Memory B cell (primary cell): Measurements from ENCODE around the gene SKAP1.

Experiments used
- ATAC-seq: fragments of 150-1000 bp; cut with Tn5 transposase; 2 replicates; pipeline ENCODE4 v1.10.0; 2021; ENCODE audit warnings: low read depth, mild to moderate bottlenecking, moderate library complexity
- DNase-seq, 2 donors: peaks; one replicate each; pipeline ENCODE4 v3.0.0; 2022; ENCODE audit warnings: low spot score in 2 of 2
- H3K27ac Mint-ChIP-seq: one replicate; pipeline ENCODE4 v1.8.0; 2022; ENCODE audit warnings: mild to moderate bottlenecking, moderate library complexity, mixed read lengths
- H3K27me3 Mint-ChIP-seq: one replicate; pipeline ENCODE4 v1.8.0; 2022; ENCODE audit warnings: mixed read lengths
- H3K36me3 Mint-ChIP-seq: one replicate; pipeline ENCODE4 v1.8.0; 2022; ENCODE audit warnings: mild to moderate bottlenecking, mixed read lengths
- H3K4me1 Mint-ChIP-seq: one replicate; pipeline ENCODE4 v1.8.0; 2022; ENCODE audit warnings: mixed read lengths
- H3K4me3 Mint-ChIP-seq: one replicate; pipeline ENCODE4 v1.8.0; 2022; ENCODE audit warnings: mild to moderate bottlenecking, moderate library complexity, mixed read lengths
- H3K9me3 Mint-ChIP-seq: one replicate; pipeline ENCODE4 v1.8.0; 2022; ENCODE audit warnings: mixed read lengths

SKAP1 gene

DNA sequence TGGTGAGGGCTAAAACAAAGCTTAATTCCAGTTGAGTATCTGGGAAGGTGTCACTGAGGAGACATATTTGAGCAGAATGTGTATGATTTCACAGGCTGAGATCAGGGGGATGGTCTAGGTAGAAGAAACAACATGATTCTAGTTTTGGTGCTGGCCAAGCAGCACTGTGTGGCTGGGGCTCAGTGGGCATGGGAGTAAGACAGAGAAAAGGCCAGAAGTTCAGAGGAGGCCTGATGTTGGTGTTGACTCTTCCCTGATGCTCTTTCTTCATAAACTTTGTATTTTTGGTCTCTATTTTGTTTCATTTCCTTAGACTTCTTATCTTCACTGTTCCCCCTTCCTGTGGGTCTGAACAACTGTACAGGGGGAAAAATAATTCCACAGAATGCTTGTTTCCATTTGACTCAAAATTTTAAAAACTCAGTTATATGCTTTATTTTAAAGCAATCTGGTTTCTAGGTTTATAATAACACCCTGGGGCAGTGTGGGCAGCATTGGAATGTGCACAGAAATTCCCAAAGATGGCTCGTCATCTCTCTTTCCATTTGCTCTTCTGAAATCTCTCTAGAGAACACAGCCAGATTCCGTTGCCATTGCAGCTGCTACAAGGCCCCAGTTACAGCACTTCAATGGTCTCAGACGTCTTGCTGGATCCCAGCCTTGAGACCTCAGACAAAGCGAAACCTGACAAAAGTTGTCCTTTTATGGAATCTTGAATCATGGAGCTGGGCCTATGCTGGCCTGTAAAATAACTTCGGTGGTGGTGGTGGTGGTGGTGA, 254.1 kb downstream of the SKAP1 start:
- H3K27me3 Mint-ChIP-seq: peaks cover 7% of the 10 kb centered on the region
- no peak for ATAC-seq
- no peak overlapping the region for H3K4me3 Mint-ChIP-seq
- H3K27ac Mint-ChIP-seq: no peak overlapping the region
- peaks cover 2% of the 10 kb centered on the region for H3K4me1 Mint-ChIP-seq
- H3K36me3 Mint-ChIP-seq: no peaks in the 10 kb centered on the region
- H3K9me3 Mint-ChIP-seq: no peaks in the 10 kb centered on the region
- DNase-seq: no peak

- Mint-ChIP-seq H3K4me1 (peaks cover 2% of the 10 kb centered on the region), H3K27ac (no peak overlapping the region), H3K27me3 (peaks cover 3% of the 10 kb centered on the region), H3K4me3 (no peak overlapping the region), H3K9me3 (no peaks in the 10 kb centered on the region), H3K36me3 (no peaks in the 10 kb centered on the region)
- DNase-seq (no peak), ATAC-seq (no peak)
Measured at GRCh38 chr17:48174833-48175523, 255.0 kb downstream of the SKAP1 start.

GRCh38 chr17:48173191-48173984, 256.6 kb downstream of the SKAP1 start:
- Mint-ChIP-seq H3K4me1 (peaks cover 2% of the 10 kb centered on the region), H3K27me3 (peaks cover 2% of the 10 kb centered on the region), H3K4me3 (no peak overlapping the region), H3K27ac (no peak overlapping the region), H3K9me3 (no peaks in the 10 kb centered on the region), H3K36me3 (no peaks in the 10 kb centered on the region)
- ATAC-seq (no peak), DNase-seq (no peak)

DNA sequence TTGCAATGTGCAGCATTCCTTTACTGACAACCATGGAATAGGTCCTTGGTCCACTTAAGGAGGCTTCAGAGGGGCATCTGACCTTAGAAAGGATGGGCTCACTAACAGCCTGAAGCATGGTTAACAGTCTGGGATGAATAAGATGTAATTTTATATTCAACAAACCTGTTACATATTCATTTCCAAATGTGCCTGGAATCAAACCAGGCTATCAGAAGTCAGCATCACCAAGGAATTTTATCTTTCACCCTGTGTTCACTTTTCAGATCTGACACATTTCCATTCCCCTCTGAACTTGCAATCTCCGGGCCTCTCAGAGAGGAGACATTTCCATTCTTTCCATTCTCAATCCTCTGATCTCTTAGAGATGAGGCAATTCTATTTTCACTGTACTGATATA, 260.1 kb downstream of the SKAP1 start:
- no peak overlapping the region for H3K4me3 Mint-ChIP-seq

GRCh38 chr17:48163809-48164208, 266.2 kb downstream of the SKAP1 start:
- Mint-ChIP-seq H3K27me3 (no peaks in the 10 kb centered on the region), H3K36me3 (no peaks in the 10 kb centered on the region), H3K4me3 (no peak overlapping the region), H3K4me1 (peaks cover 4% of the 10 kb centered on the region), H3K9me3 (no peaks in the 10 kb centered on the region), H3K27ac (no peak overlapping the region)
- no peak for DNase-seq
- no peak for ATAC-seq

More for the DNA sequence above, 260.1 kb downstream of the SKAP1 start:
- peaks cover 2% of the 10 kb centered on the region for H3K27me3 Mint-ChIP-seq
- peaks cover 2% of the 10 kb centered on the region for H3K4me1 Mint-ChIP-seq
- ATAC-seq: no peak
- H3K9me3 Mint-ChIP-seq: no peaks in the 10 kb centered on the region
- no peaks in the 10 kb centered on the region for H3K36me3 Mint-ChIP-seq
- no peak overlapping the region for H3K27ac Mint-ChIP-seq
- no peak for DNase-seq

- Mint-ChIP-seq H3K4me3 (no peak overlapping the region), H3K27me3 (no peaks in the 10 kb centered on the region), H3K36me3 (no peaks in the 10 kb centered on the region), H3K4me1 (peaks cover 4% of the 10 kb centered on the region), H3K9me3 (no peaks in the 10 kb centered on the region), H3K27ac (no peak overlapping the region)
- no peak for DNase-seq
- peak; percentile 34 for ATAC-seq
Measured at GRCh38 chr17:48162946-48163506, 267.0 kb downstream of the SKAP1 start.

DNA sequence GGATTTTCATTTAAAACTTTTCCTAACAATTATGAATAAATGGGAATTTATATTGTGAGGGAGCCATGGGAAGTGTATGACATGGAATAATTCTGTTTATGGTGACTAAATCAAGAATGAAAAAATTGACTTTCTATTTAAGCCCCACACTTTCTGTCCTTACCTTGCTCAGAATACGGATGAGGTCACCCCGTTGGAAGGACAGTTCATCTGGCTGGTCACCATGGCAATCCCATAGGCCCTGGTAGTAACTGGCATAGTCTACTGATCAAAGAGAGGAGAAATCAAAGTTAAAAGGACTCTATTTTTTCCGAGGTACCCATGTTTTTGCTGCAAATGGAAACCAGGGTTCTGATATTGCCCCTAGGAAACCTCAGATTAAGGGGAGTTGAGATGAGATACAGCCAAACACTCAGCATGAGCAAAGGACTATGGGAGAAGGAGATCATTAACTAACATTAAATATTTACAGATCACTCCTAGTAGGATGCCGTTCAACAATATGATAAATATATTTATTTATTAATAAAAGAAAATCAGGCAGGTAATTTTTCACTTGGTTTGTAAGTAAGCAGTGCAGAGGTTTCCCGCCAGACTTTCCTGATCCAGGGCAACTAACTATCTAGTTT, 267.6 kb downstream of the SKAP1 start:
- Mint-ChIP-seq H3K4me1 (peaks cover 4% of the 10 kb centered on the region), H3K9me3 (no peaks in the 10 kb centered on the region), H3K4me3 (no peak overlapping the region), H3K27me3 (no peaks in the 10 kb centered on the region), H3K36me3 (no peaks in the 10 kb centered on the region), H3K27ac (no peak overlapping the region)
- no peak for ATAC-seq
- no peak for DNase-seq

GRCh38 chr17:48161127-48161905, 268.7 kb downstream of the SKAP1 start:
- no peak overlapping the region for H3K27ac Mint-ChIP-seq
- H3K9me3 Mint-ChIP-seq: no peaks in the 10 kb centered on the region

GRCh38 chr17:48160177-48161081, 269.6 kb downstream of the SKAP1 start:
- no peak overlapping the region for H3K4me3 Mint-ChIP-seq
- H3K27me3 Mint-ChIP-seq: no peaks in the 10 kb centered on the region
- no peak for DNase-seq
- no peaks in the 10 kb centered on the region for H3K9me3 Mint-ChIP-seq
- peaks cover 4% of the 10 kb centered on the region for H3K4me1 Mint-ChIP-seq
- ATAC-seq: no peak
- no peaks in the 10 kb centered on the region for H3K36me3 Mint-ChIP-seq
- H3K27ac Mint-ChIP-seq: no peak overlapping the region

More at GRCh38 chr17:48161127-48161905, 268.7 kb downstream of the SKAP1 start:
- ATAC-seq (no peak), DNase-seq (no peak)
- Mint-ChIP-seq H3K4me1 (peaks cover 4% of the 10 kb centered on the region), H3K36me3 (no peaks in the 10 kb centered on the region), H3K4me3 (no peak overlapping the region), H3K27me3 (no peaks in the 10 kb centered on the region)

DNA sequence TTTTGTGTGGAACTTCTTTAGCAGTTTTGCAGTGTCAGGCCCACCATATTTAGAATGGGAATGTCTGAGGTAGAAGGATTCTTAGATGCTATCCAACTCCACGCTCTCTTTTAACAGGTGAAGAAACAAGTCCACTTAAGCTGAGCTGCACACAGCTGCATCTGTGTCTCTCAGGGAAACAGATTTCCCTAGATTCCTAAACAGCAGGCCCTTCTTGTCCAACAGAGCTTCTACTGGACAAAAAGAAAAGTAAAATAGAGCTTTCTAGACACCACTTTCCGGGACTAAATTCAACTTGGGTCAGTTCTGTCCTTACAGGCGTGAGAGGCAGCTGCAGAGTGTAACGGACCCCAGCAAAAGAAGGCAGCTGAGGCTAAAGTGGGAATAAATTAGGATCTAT, 270.8 kb downstream of the SKAP1 start:
- H3K4me1 Mint-ChIP-seq: peaks cover 4% of the 10 kb centered on the region
- H3K27me3 Mint-ChIP-seq: no peaks in the 10 kb centered on the region
- ATAC-seq: no peak
- H3K27ac Mint-ChIP-seq: no peak overlapping the region
- H3K4me3 Mint-ChIP-seq: no peak overlapping the region
- DNase-seq: no peak
- H3K36me3 Mint-ChIP-seq: no peaks in the 10 kb centered on the region
- no peaks in the 10 kb centered on the region for H3K9me3 Mint-ChIP-seq

GRCh38 chr17:48155889-48156611, 274.0 kb downstream of the SKAP1 start:
- DNase-seq: no peak
- Mint-ChIP-seq H3K36me3 (no peaks in the 10 kb centered on the region), H3K4me3 (no peak overlapping the region), H3K4me1 (peaks cover 3% of the 10 kb centered on the region), H3K27ac (no peak overlapping the region), H3K9me3 (no peaks in the 10 kb centered on the region), H3K27me3 (no peaks in the 10 kb centered on the region)
- ATAC-seq: no peak
